Activated CD8-positive, alpha-beta memory T cell treated with anti-CD3 and anti-CD28 coated beads, Interleukin-2, amount 50 U/mL, for 24 hours (primary cell): ENCODE measurements around the gene ADTRP.

Experiments used
- DNase-seq: peaks from one replicate; pipeline ENCODE4 v3.0.0-alpha.2; 2020; ENCODE audit errors: extremely low read depth

The ADTRP gene

GRCh38 chr6:11778648-11779328, at the start of gene ADTRP:
Gene ADTRP, minus strand, starts transcription at chr6:11778803. Its CDS starts 44 bp downstream, at chr6:11778759.
- no peak for DNase-seq

GRCh38 chr6:11826779-11827178, 48.2 kb upstream of the ADTRP start:
- DNase-seq: no peak

GRCh38 chr6:11824986-11825385, 46.4 kb upstream of the ADTRP start:
- no peak for DNase-seq

DNA sequence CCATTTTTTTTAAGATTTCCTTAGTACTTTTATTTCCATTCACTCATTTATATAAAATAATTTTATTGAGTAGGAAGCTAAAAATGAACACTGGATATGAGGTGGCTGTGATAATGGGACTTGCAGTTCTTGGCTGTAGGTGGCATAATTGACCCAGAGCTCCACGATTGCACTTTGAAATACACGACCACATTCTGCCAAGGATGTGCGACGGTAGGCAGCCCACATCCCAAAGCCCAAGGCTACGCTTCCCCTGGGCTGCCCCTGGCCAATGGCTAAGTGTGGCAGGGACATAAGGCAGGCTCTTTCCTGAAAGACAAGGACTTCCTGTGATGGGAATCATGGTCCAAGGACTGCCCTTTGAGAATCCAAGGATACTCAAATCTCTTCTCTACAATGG, 43.7 kb upstream of the ADTRP start:
- no peak for DNase-seq

- no peak for DNase-seq
Measured at GRCh38 chr6:11821781-11822180, 43.2 kb upstream of the ADTRP start.

DNA sequence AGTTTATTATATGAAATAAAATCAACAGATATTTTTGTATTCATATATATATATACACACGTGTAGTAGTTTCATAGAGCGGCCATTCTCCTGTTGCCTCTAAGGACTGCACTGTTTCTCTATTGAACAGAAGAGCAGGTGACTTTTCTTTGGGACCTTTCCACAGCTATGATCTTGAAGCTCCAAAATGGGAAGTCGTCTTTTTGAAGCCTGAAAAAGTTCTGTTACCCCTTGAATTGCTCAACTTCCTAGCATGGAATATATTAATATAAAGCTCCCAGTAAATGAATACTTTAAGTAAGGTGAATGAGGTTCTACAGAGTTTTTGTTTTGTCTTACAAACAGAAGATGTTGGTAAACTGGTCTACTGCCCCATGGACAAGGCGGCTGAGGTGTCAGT, 42.2 kb upstream of the ADTRP start:
- no peak for DNase-seq

DNA sequence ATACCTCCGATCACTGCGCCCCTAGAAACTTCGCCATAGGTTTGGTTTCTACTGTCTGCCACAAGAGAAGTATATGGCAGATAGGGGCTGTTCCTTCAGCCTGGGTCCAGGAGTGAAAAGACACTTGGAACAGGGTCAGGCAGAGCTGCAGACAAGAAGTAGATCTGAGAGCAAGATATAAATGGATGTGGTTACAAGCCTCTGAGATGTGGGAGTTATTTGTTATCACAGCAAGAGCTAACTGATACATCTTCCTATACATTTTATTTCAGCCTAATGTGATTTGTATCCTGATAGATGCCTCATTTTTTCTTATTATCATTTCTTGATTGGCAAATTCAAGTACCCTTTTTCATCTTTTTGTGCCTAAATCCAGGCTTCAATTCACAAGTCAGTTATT, 40.9 kb upstream of the ADTRP start:
- no peak for DNase-seq

- no peak for DNase-seq
Measured at GRCh38 chr6:11815231-11815630, 36.6 kb upstream of the ADTRP start.

DNA sequence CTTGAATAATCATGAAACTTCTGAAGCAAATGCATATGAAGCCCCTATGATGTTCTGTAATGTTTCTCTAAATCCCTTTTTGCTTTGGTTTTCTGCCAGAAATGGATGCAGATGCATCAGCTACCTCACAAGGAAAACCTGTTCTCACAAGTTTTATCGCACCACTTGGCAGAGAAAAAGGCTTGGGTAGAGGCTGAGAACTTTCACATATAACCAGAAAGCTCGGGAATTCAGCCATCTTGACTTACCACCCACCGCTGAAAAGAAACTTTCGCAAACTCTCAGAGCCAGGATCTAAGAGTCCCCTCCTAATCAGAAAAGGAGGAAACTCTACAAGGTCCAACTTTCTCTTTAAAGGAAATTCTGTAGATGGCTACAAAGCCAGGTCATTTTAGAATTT, 36.2 kb upstream of the ADTRP start:
- DNase-seq: no peak

- no peak for DNase-seq
Measured at GRCh38 chr6:11814106-11814505, 35.5 kb upstream of the ADTRP start.

DNA sequence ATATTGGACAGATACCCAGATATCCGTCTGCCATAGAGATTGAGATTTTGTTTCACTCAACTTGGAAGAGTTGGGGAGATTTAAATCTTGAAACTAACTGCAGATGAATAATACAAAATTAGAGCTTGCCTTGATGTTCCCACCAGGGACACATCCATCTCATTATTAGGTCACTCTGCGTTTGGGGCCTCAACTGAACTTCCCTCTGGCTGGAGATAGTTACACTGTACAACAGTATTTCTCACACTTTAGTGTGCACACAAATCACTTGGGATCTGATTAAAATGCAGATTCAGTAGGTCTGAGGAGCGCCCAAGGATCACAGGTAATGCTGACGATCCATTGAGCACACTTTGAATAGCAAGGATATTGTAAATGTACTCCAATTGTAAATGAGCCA, 35.0 kb upstream of the ADTRP start:
- DNase-seq: no peak

DNA sequence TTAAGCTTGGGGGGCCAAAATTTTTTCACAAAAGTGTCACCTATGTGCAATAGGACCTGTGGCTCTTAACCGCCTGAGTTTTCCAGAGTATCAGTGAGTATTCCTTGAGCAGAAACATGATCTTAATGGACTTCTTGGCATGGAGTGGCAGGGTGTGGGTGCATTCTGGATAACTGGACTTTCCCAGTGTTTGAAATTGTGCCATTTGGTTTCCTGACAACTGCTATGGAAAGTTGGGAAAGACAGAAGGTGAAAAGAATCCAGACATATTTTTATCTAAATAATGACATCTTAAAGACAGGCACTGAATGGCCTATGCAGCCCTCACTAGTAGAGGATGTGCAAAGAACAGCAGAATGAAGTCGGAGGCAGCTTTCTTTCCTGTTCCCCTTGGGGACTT, 34.3 kb upstream of the ADTRP start:
- no peak for DNase-seq

DNA sequence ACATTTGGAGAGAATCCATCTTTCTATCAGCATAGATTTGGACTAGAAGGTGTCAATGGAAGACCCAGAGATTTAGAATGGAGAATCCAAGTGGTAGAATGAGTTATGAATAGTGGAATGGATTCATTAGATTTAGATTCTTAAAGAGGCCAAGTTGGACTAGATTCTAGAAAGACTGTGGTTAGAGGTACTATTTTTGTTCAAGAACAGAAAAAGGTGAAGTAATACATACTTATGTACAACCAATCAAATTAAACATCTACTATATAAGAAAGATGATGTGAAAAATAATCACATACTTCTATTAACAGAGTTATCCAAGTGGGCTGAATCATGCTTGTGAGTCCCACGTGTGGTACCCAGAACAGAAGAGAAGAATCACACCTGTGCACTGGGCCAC, 33.8 kb upstream of the ADTRP start:
- no peak for DNase-seq

GRCh38 chr6:11811644-11812264, 33.2 kb upstream of the ADTRP start:
- DNase-seq: no peak

DNA sequence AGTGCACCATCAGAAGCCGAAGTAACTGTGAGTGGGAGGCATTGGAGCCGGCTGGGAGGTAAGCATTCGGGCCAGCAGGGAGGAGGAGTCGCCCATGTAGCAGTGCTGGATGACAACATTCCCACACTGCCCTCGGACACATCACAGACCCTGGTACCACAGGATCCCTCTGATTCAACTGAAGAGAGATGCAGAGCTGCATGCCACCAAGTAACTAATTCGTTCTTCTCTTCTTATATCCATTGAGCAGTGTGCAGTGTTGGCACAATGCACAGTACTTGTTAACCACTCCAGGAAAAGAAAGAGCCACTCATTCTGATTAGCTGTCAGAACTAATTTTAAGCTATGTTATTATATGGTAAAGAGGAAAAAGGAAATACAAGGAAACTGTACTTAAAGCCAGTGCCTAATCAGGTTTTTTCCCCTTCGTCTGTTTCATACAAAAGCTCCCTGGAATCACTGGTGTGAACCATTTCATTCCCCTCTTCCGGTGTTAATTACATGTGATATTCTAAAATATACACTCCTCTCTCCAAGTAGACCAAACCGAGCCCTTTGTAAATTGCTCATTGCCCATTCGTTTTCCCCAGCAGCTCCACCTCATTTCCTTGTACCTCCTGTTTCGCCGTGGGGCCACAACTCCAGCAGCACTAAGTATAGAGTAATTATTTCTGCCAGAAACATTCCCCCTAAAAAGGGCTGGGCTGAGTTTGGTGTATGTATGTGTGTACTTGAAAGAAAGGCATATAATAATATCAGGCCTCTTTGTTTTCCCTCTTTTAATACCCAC, 32.4 kb upstream of the ADTRP start:
- DNase-seq: no peak

DNA sequence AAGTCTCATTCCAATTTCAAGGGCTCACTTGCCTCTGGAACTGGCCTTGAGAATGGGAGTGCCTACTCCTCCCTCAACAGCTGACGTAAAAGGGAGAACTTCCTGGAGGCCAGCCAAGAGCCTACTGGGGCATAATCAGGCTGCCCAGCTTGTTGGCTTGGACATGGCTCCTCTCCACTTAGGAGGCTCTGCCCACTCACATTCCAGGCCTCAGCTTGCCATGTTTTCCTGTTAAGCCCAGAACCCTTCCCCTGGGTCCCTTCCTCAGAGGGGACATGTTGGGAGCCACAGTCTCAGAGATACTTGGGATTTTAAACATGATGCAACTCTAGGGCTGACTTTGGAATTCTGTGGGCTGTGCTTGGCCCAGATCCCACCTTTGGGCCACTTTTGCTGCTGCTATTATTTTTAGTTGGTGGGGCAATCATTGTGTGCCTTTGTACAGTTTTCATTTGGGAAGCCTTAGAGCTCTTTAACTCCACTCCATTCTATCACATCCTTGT, 31.5 kb upstream of the ADTRP start:
- DNase-seq: no peak

DNA sequence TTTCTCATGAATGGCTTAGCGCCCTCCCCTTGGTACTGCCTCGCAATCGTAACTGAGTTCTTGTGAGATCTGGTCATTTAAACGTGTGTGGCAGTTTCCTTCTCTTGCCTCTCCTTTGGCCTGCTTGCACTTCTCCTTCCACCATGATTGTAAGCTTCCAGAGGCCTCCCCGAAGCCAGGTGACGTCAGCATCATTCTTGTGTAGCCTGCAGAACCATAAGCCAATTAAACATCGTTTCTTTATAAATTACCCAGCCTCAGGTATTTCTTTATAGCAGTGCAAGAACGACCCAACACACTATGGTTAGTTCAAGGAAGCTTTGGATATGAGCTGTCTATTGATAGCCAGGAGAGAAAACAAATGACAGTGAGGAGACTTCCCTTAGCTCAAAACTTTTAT, 29.5 kb upstream of the ADTRP start:
- DNase-seq: no peak

- DNase-seq: no peak
Measured at GRCh38 chr6:11806561-11807317, 28.1 kb upstream of the ADTRP start.

DNA sequence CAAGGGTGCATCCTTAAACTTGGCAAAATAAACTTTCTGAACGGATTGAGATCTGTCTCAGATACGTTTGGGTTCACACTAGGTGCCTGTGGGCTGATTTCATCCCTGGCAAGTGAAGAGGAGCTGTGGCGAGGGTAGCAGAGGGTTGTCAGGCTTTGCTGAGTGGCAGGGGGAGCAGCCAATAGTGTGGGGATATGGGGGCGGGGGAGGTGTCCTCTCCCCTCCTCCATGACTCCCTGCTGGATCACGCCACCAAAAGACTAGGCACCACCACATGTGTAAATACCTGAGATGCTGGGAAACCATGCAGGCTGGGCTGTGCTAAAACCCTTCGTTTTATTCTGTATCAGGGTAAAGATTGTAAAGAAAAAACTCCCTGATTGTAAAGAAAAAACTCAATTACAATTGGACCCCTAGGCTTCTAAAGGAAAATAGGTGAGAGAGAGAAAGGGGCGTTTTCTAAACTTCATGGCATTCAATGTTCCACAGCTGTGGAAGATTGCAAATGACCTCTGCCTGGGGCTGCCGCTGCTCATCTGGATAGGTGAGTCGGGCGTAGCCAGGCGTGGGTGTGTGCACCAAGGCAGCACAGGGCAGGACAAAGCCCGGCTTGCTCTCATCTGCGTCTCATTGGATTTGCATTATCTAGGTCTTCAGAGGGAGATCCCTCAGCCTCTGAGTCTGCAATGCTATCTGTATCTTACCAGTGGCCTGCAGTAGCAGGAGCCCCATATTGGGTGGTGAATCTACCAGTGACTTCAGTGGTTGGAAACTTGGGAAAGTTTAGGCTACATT, 26.9 kb upstream of the ADTRP start:
- DNase-seq: no peak

GRCh38 chr6:11804701-11805100, 26.1 kb upstream of the ADTRP start:
- DNase-seq: no peak

DNA sequence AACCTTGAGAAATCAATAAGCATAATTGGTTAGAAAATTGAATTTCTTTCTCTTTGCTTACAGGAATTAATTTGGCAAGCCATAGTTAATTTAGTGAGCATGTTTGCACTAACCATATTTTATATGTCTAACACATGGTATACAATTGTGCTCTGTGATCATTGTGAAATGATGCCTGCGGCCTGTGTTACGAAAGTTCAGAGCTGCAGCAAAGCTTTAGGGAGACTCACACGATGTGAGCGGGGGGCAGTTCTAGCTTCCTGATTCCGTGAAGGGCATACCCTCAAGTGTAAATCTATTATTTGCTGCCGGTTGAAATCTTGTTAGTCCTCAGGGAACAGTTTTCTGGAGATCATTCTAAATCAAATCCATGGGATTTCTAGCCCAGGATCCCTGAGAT, 25.5 kb upstream of the ADTRP start:
- DNase-seq: no peak
